OCI-LY1 (cell line): ENCODE results near the gene AMIGO3.
"Not testable (repeated sequence)": the region's sequence is repeated elsewhere in the genome, so short reads cannot be mapped to it uniquely, and the experiment has no call there.

ENCODE experiments used
- H2AFZ ChIP-seq: fragments of 200-600 bp; sonication (generic), shearing (Covaris generic); 2 replicates; pipeline ENCODE4 v1.6.0; 2014; ENCODE audit warnings: antibody characterized with exemption, mild to moderate bottlenecking, low read length
- H3F3A ChIP-seq: fragments of 200-600 bp; sonication (generic), shearing (Covaris generic); 2 replicates; pipeline ENCODE4 v1.6.0; 2014; ENCODE audit warnings: mild to moderate bottlenecking, antibody characterized with exemption, low read length, moderate library complexity; ENCODE audit not compliant: insufficient read depth
- H3K27ac ChIP-seq: fragments of 200-600 bp; sonication (generic); 2 replicates; pipeline ENCODE4 v1.5.1; 2014; ENCODE audit warnings: low read length, mixed run types, mild to moderate bottlenecking, low read depth; ENCODE audit not compliant: poor library complexity, severe bottlenecking
- H3K27me3 ChIP-seq: fragments of 200-600 bp; sonication (generic); 2 replicates; pipeline ENCODE4 v1.6.0; 2014; ENCODE audit warnings: antibody characterized with exemption, mild to moderate bottlenecking, low read length, moderate library complexity; ENCODE audit not compliant: insufficient read depth
- H3K36me3 ChIP-seq: fragments of 200-600 bp; sonication (generic); 2 replicates; pipeline ENCODE4 v1.6.1; 2014; ENCODE audit warnings: mild to moderate bottlenecking, antibody characterized with exemption, low read length, moderate library complexity, mixed read lengths; ENCODE audit not compliant: insufficient read depth
- H3K4me1 ChIP-seq: fragments of 200-600 bp; sonication (generic); 2 replicates; pipeline ENCODE4 v1.5.1; 2014; ENCODE audit warnings: mild to moderate bottlenecking, low read length, moderate library complexity; ENCODE audit not compliant: insufficient read depth, severe bottlenecking
- H3K4me2 ChIP-seq: fragments of 200-600 bp; sonication (generic), shearing (Covaris generic); 2 replicates; pipeline ENCODE4 v1.6.1; 2014; ENCODE audit warnings: low read length
- H3K4me3 ChIP-seq: fragments of 200-600 bp; sonication (generic); 2 replicates; pipeline ENCODE4 v1.5.1; 2014; ENCODE audit warnings: low read length, low read depth, mild to moderate bottlenecking, mixed read lengths; ENCODE audit not compliant: poor library complexity, severe bottlenecking
- H3K79me2 ChIP-seq: fragments of 200-600 bp; shearing (Covaris generic); 2 replicates; pipeline ENCODE4 v1.6.1; 2016; ENCODE audit warnings: mixed run types, low read length, mixed read lengths; ENCODE audit not compliant: insufficient read depth
- H3K9ac ChIP-seq: fragments of 200-600 bp; sonication (generic), shearing (Covaris generic); 2 replicates; pipeline ENCODE4 v1.6.1; 2014; ENCODE audit warnings: mild to moderate bottlenecking, low read length, mixed read lengths
- H3K9me2 ChIP-seq: fragments of 200-600 bp; sonication (generic), shearing (Covaris generic); 2 replicates; pipeline ENCODE4 v1.6.1; 2014; ENCODE audit warnings: low read depth, mild to moderate bottlenecking, low read length, mixed read lengths
- H3K9me3 ChIP-seq: fragments of 200-600 bp; shearing (Covaris generic); 2 replicates; pipeline ENCODE4 v1.6.1; 2014; ENCODE audit warnings: low read length, mixed read lengths
- H4K20me1 ChIP-seq: fragments of 200-600 bp; sonication (generic), shearing (Covaris generic); 2 replicates; pipeline ENCODE4 v1.6.0; 2016; ENCODE audit warnings: mild to moderate bottlenecking, low read length; ENCODE audit not compliant: insufficient read depth
- CTCF ChIP-seq: fragments of 200-600 bp; sonication (generic), shearing (Covaris generic); IDR thresholded peaks from 2 replicates; pipeline ENCODE4 v1.5.1; 2017; ENCODE audit warnings: mild to moderate bottlenecking, antibody characterized with exemption, low read length, moderate library complexity, mixed read lengths
- EZH2 ChIP-seq: fragments of 200-600 bp; sonication (generic), shearing (Covaris generic); IDR thresholded peaks from 2 replicates; pipeline ENCODE4 v1.8.0; 2017; ENCODE audit warnings: borderline replicate concordance, mixed run types, mild to moderate bottlenecking, antibody characterized with exemption, low read length, moderate library complexity, mixed read lengths

Gene AMIGO3

GRCh38 chr3:49689908-49690624, 29.4 kb downstream of the AMIGO3 start:
- not testable (repeated sequence) for H3K27me3 ChIP-seq, H3K36me3 ChIP-seq, H2AFZ ChIP-seq, H3K79me2 ChIP-seq, H4K20me1 ChIP-seq, H3F3A ChIP-seq, H3K27ac ChIP-seq, H3K9me2 ChIP-seq, H3K9me3 ChIP-seq
- Histone ChIP-seq H3K9ac (peak overlapping the region; percentile 97), H3K4me1 (peaks cover 25% of the 10 kb centered on the region), H3K4me3 (peak overlapping the region; percentile 96), H3K4me2 (peak overlapping the region; percentile 97)

- Histone ChIP-seq H3K79me2 (0 out of 2 replicates have a peak, but pooled peaks cover 5% of the 10 kb centered on the region), H3K36me3 (no peaks in the 10 kb centered on the region), H3K27ac (no peak within 1 kb of the TSS), H3K4me2 (peak within 1 kb of the TSS; percentile 97), H2AFZ (no peak within 1 kb of the TSS), H3F3A (no peaks in the 10 kb centered on the region), H4K20me1 (no peaks in the 10 kb centered on the region), H3K9me3 (no peaks in the 10 kb centered on the region), H3K9me2 (no peaks in the 10 kb centered on the region), H3K4me3 (peak within 1 kb of the TSS; percentile 96), H3K9ac (peak within 1 kb of the TSS; percentile 97), H3K27me3 (no peaks in the 10 kb centered on the region), H3K4me1 (peaks cover 25% of the 10 kb centered on the region)
- TF ChIP-seq CTCF (no peak), EZH2 (no peak)
These were observed 30.2 kb downstream of the AMIGO3 start, which contains the start of the genes MST1 and RNF123 for GRCh38 chr3:49689046-49689907. TSS of gene MST1 (minus strand) at chr3:49689474. CDS start at chr3:49688691, 783 bp downstream. TSS of gene RNF123 (plus strand) at chr3:49689557. CDS start at chr3:49691166, 1,609 bp downstream.

GRCh38 chr3:49688338-49689045, 31.0 kb downstream of the AMIGO3 start:
- H3K9me2 ChIP-seq, H3K9me3 ChIP-seq, H2AFZ ChIP-seq, H3K27me3 ChIP-seq, H3K36me3 ChIP-seq, H3K79me2 ChIP-seq, H3K27ac ChIP-seq, H3F3A ChIP-seq, H4K20me1 ChIP-seq: not testable (repeated sequence)
- H3K9ac ChIP-seq, result peak overlapping the region; percentile 97
- H3K4me2 ChIP-seq, result peak overlapping the region; percentile 97
- peaks cover 25% of the 10 kb centered on the region for H3K4me1 ChIP-seq
- H3K4me3 ChIP-seq, result peak overlapping the region; percentile 96

GRCh38 chr3:49687424-49687795, 32.1 kb downstream of the AMIGO3 start:
- H3K27me3 ChIP-seq, H3K9ac ChIP-seq, H2AFZ ChIP-seq, H3K79me2 ChIP-seq, H3K9me3 ChIP-seq, H3K4me3 ChIP-seq, H3K9me2 ChIP-seq, H3F3A ChIP-seq, H3K27ac ChIP-seq, H3K4me2 ChIP-seq, H4K20me1 ChIP-seq: not testable (repeated sequence)
- Histone ChIP-seq H3K36me3 (peaks cover 15% of the 10 kb centered on the region), H3K4me1 (peaks cover 25% of the 10 kb centered on the region)

GRCh38 chr3:49686769-49687423, 32.6 kb downstream of the AMIGO3 start:
- Histone ChIP-seq H3K4me3 (peak overlapping the region; percentile 27), H3K36me3 (peaks cover 21% of the 10 kb centered on the region), H3K4me2 (peak overlapping the region; percentile 47; the same call in 1 of the 2 replicates), H3K4me1 (peaks cover 25% of the 10 kb centered on the region)
- not testable (repeated sequence) for H3K9ac ChIP-seq, H3K9me2 ChIP-seq, H3F3A ChIP-seq, H3K27me3 ChIP-seq, H3K79me2 ChIP-seq, H3K27ac ChIP-seq, H4K20me1 ChIP-seq, H2AFZ ChIP-seq, H3K9me3 ChIP-seq

- peaks cover 25% of the 10 kb centered on the region for H3K4me1 ChIP-seq
- not testable (repeated sequence) for H3K9me2 ChIP-seq, H4K20me1 ChIP-seq, H3K27me3 ChIP-seq, H3F3A ChIP-seq, H3K79me2 ChIP-seq, H3K9me3 ChIP-seq, H3K27ac ChIP-seq, H2AFZ ChIP-seq, H3K9ac ChIP-seq
- H3K36me3 ChIP-seq, result peaks cover 26% of the 10 kb centered on the region
- H3K4me3 ChIP-seq, result peak overlapping the region; percentile 27
- peak overlapping the region; percentile 47 for H3K4me2 ChIP-seq
These were observed 33.1 kb downstream of the AMIGO3 start for GRCh38 chr3:49686346-49686745.
